Activated CD4-positive, alpha-beta memory T cell treated with anti-CD3 and anti-CD28 coated beads for 36 hours (primary cell): ENCODE data around the gene CEP131. TPM values are rescaled to one million over a fixed set of nuclear protein-coding genes. Genes with fewer than 3 reads are reported as not detected.
A peak's percentile ranks its signal among the peaks of the same experiment; 100 is the strongest.

Experiments
- CTCF ChIA-PET: fragments of 350-600 bp; sonication (Branson Sonifier 250); formaldehyde crosslinking; loops from one replicate; lab custom pipeline; 2021; ENCODE audit warnings: antibody characterized with exemption, inconsistent platforms; lab: Charles Lee
- POLR2A ChIA-PET: fragments of 350-600 bp; sonication (Branson Sonifier 250); formaldehyde crosslinking; loops from one replicate; lab custom pipeline; 2021; ENCODE audit warnings: antibody characterized with exemption; lab: Charles Lee
- DNase-seq: peaks from one replicate; pipeline ENCODE4 v3.0.0-alpha.2; 2020
- H3K27ac Mint-ChIP-seq: one replicate; pipeline ENCODE4 v1.8.0; 2021; ENCODE audit warnings: mixed read lengths
- H3K27me3 Mint-ChIP-seq: one replicate; pipeline ENCODE4 v1.8.0; 2021; ENCODE audit warnings: mixed read lengths
- H3K36me3 Mint-ChIP-seq: one replicate; pipeline ENCODE4 v1.8.0; 2021; ENCODE audit warnings: mixed read lengths
- H3K4me1 Mint-ChIP-seq: one replicate; pipeline ENCODE4 v1.8.0; 2021; ENCODE audit warnings: low read depth, mixed read lengths
- H3K4me3 Mint-ChIP-seq: one replicate; pipeline ENCODE4 v1.8.0; 2021; ENCODE audit warnings: mild to moderate bottlenecking, mixed read lengths
- H3K9me3 Mint-ChIP-seq: one replicate; pipeline ENCODE4 v1.8.0; 2021; ENCODE audit warnings: mixed read lengths
- intact Hi-C: fragments of 100-400 bp; cut with micrococcal nuclease; formaldehyde crosslinking; loops from one replicate; pipeline ENCODE4 v1.15.1; 2023
- total RNA-seq, 2 experiments: library from RNA; stranded (reverse); gene quantifications; one replicate each; pipeline ENCODE4 v1.2.3, GENCODE V29; 2021

Gene CEP131
- total RNA-seq, 2 experiments from 2014 or later, result 11.1 to 11.3 TPM

GRCh38 chr17:81250286-81251093 lies 27.7 kb upstream of the CEP131 start:
- no peak for DNase-seq
- no peaks in the 10 kb centered on the region for H3K9me3 Mint-ChIP-seq
- H3K4me1 Mint-ChIP-seq, result peaks cover 3% of the 10 kb centered on the region
- CTCF ChIA-PET, result interaction anchor here (0.9 kb wide), 1 partner anchor 17 kb away, joined by 3 read pairs; no protein-coding TSS in a partner anchor
- H3K27me3 Mint-ChIP-seq, result no peaks in the 10 kb centered on the region
- intact Hi-C loops, result loop anchor here (5.0 kb wide), 1 partner anchor 232 kb away; no protein-coding TSS in a partner anchor
- H3K36me3 Mint-ChIP-seq, result peaks cover 14% of the 10 kb centered on the region
- H3K27ac Mint-ChIP-seq, result no peak overlapping the region
- POLR2A ChIA-PET, result no interaction called here
- H3K4me3 Mint-ChIP-seq, result no peak overlapping the region

- peaks cover 11% of the 10 kb centered on the region for H3K4me1 Mint-ChIP-seq
- CTCF ChIA-PET, result no interaction called here
- peaks cover 14% of the 10 kb centered on the region for H3K36me3 Mint-ChIP-seq
- no peaks in the 10 kb centered on the region for H3K9me3 Mint-ChIP-seq
- no peak overlapping the region for H3K27ac Mint-ChIP-seq
- intact Hi-C loops, result loop anchor here (5.0 kb wide), 1 partner anchor 233 kb away; no protein-coding TSS in a partner anchor
- DNase-seq, result no peak
- H3K4me3 Mint-ChIP-seq, result no peak overlapping the region
- POLR2A ChIA-PET, result no interaction called here
- no peaks in the 10 kb centered on the region for H3K27me3 Mint-ChIP-seq
Measured at GRCh38 chr17:81249223-81250040, 26.7 kb upstream of the CEP131 start.

- Mint-ChIP-seq H3K27me3 (no peaks in the 10 kb centered on the region), H3K4me3 (no peak overlapping the region), H3K4me1 (peaks cover 11% of the 10 kb centered on the region), H3K36me3 (peaks cover 14% of the 10 kb centered on the region), H3K27ac (no peak overlapping the region), H3K9me3 (no peaks in the 10 kb centered on the region)
- intact Hi-C loops, result no loop called here
- POLR2A ChIA-PET, result no interaction called here
- CTCF ChIA-PET, result no interaction called here
- no peak for DNase-seq
Measured at GRCh38 chr17:81248649-81249048, 25.9 kb upstream of the CEP131 start.

GRCh38 chr17:81247339-81247990 lies 24.7 kb upstream of the CEP131 start:
- H3K27ac Mint-ChIP-seq, result no peak overlapping the region
- intact Hi-C loops, result no loop called here
- peaks cover 8% of the 10 kb centered on the region for H3K4me1 Mint-ChIP-seq
- no peak for DNase-seq
- CTCF ChIA-PET, result no interaction called here
- H3K36me3 Mint-ChIP-seq, result peaks cover 8% of the 10 kb centered on the region
- POLR2A ChIA-PET, result interaction anchor here (1.1 kb wide), 1 partner anchor 9 kb away, joined by 3 read pairs; the partner anchor contains the start of genes NDUFAF8 and TEPSIN
- no peak overlapping the region for H3K4me3 Mint-ChIP-seq
- no peaks in the 10 kb centered on the region for H3K9me3 Mint-ChIP-seq
- H3K27me3 Mint-ChIP-seq, result no peaks in the 10 kb centered on the region

- Mint-ChIP-seq H3K9me3 (no peaks in the 10 kb centered on the region), H3K4me1 (peaks cover 11% of the 10 kb centered on the region), H3K36me3 (peaks cover 4% of the 10 kb centered on the region), H3K4me3 (no peak overlapping the region), H3K27ac (no peak overlapping the region), H3K27me3 (no peaks in the 10 kb centered on the region)
- no peak for DNase-seq
- CTCF ChIA-PET, result interaction anchor here (1.7 kb wide), 1 partner anchor 237 kb away, joined by 5 read pairs; no protein-coding TSS in a partner anchor
- intact Hi-C loops, result no loop called here
- POLR2A ChIA-PET, result interaction anchor here (1.1 kb wide), 1 partner anchor 8 kb away, joined by 3 read pairs; the partner anchor contains the start of genes NDUFAF8 and TEPSIN
Measured at GRCh38 chr17:81246679-81247338, 24.0 kb upstream of the CEP131 start.

- H3K27ac Mint-ChIP-seq, result no peak overlapping the region
- H3K27me3 Mint-ChIP-seq, result no peaks in the 10 kb centered on the region
- H3K4me1 Mint-ChIP-seq, result peaks cover 15% of the 10 kb centered on the region
- H3K36me3 Mint-ChIP-seq, result peaks cover 5% of the 10 kb centered on the region
- ChIA-PET CTCF (interaction anchor here (1.7 kb wide), 1 partner anchor 238 kb away, joined by 5 read pairs; no protein-coding TSS in a partner anchor), POLR2A (no interaction called here)
- intact Hi-C loops, result no loop called here
- DNase-seq, result no peak
- H3K4me3 Mint-ChIP-seq, result no peak overlapping the region
- H3K9me3 Mint-ChIP-seq, result no peaks in the 10 kb centered on the region
Measured at GRCh38 chr17:81246343-81246670, 23.5 kb upstream of the CEP131 start.

- Mint-ChIP-seq H3K36me3 (peaks cover 6% of the 10 kb centered on the region), H3K27ac (no peak overlapping the region), H3K9me3 (no peaks in the 10 kb centered on the region), H3K4me3 (no peak overlapping the region), H3K4me1 (peaks cover 20% of the 10 kb centered on the region), H3K27me3 (no peaks in the 10 kb centered on the region)
- POLR2A ChIA-PET, result no interaction called here
- CTCF ChIA-PET, result interaction anchor here (0.8 to 1.7 kb wide), 2 partner anchors 9 to 238 kb away, joined by 3 to 5 read pairs; no protein-coding TSS in a partner anchor
- intact Hi-C loops, result no loop called here
- no peak for DNase-seq
Measured at GRCh38 chr17:81245665-81246342, 23.0 kb upstream of the CEP131 start.

- H3K4me1 Mint-ChIP-seq, result peaks cover 23% of the 10 kb centered on the region
- peaks cover 8% of the 10 kb centered on the region for H3K36me3 Mint-ChIP-seq
- no peaks in the 10 kb centered on the region for H3K9me3 Mint-ChIP-seq
- no peaks in the 10 kb centered on the region for H3K27me3 Mint-ChIP-seq
- POLR2A ChIA-PET, result no interaction called here
- DNase-seq, result peak; percentile 30
- peak overlapping the region; percentile 16 for H3K4me3 Mint-ChIP-seq
- intact Hi-C loops, result no loop called here
- CTCF ChIA-PET, result interaction anchor here (0.8 to 1.7 kb wide), 2 partner anchors 10 to 239 kb away, joined by 3 to 5 read pairs; no protein-coding TSS in a partner anchor
- H3K27ac Mint-ChIP-seq, result peak overlapping the region; percentile 56
Measured at GRCh38 chr17:81245024-81245664, 22.4 kb upstream of the CEP131 start.

- no peak for DNase-seq
- Mint-ChIP-seq H3K27me3 (no peaks in the 10 kb centered on the region), H3K9me3 (no peaks in the 10 kb centered on the region), H3K4me1 (peaks cover 25% of the 10 kb centered on the region), H3K36me3 (peaks cover 7% of the 10 kb centered on the region), H3K27ac (peak overlapping the region; percentile 56), H3K4me3 (no peak overlapping the region)
- CTCF ChIA-PET, result no interaction called here
- POLR2A ChIA-PET, result no interaction called here
- intact Hi-C loops, result no loop called here
Measured at GRCh38 chr17:81244358-81245023, 21.7 kb upstream of the CEP131 start.

GRCh38 chr17:81243333-81243664 lies 20.5 kb upstream of the CEP131 start:
- Mint-ChIP-seq H3K4me1 (peaks cover 25% of the 10 kb centered on the region), H3K27ac (no peak overlapping the region)

More at GRCh38 chr17:81243333-81243664, 20.5 kb upstream of the CEP131 start:
- no peak overlapping the region for H3K4me3 Mint-ChIP-seq
- DNase-seq, result no peak
- peaks cover 8% of the 10 kb centered on the region for H3K36me3 Mint-ChIP-seq
- POLR2A ChIA-PET, result no interaction called here
- intact Hi-C loops, result no loop called here
- H3K27me3 Mint-ChIP-seq, result no peaks in the 10 kb centered on the region
- no peaks in the 10 kb centered on the region for H3K9me3 Mint-ChIP-seq
- CTCF ChIA-PET, result no interaction called here
